GM12873 (cell line): ENCODE results near the gene LDLRAD4.

ENCODE experiments used
- TF ChIP-seq, protein P1 (sequence below): IDR thresholded peaks from 2 replicates; pipeline ENCODE4 v1.5.1; 2012; ENCODE audit warnings: low read depth, mild to moderate bottlenecking, moderate library complexity, low read length, control low read depth; ENCODE audit not compliant: insufficient read depth; ENCODE audit errors: missing control alignments

LDLRAD4 gene

DNA sequence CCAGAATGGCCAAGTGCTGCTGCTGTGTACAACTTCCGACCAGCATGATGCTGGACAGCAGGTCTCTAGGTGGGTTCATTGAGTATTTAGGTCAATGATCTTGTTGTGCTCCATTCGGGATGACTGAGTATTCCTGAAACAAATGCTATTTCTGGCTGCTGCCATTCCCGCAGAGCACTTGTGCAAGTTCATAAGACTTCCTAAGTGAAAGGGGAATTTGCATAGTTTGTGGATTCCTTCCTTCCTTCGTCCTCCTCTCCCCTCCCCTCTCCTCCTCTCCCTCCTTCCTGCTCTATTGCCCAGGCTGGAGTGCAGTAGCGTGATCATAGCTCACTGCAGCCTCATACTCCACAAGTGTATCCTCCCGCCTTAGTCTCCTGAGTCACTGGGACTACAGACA lies 40.4 kb downstream of the LDLRAD4 start:
- TF ChIP-seq, protein P1, sequence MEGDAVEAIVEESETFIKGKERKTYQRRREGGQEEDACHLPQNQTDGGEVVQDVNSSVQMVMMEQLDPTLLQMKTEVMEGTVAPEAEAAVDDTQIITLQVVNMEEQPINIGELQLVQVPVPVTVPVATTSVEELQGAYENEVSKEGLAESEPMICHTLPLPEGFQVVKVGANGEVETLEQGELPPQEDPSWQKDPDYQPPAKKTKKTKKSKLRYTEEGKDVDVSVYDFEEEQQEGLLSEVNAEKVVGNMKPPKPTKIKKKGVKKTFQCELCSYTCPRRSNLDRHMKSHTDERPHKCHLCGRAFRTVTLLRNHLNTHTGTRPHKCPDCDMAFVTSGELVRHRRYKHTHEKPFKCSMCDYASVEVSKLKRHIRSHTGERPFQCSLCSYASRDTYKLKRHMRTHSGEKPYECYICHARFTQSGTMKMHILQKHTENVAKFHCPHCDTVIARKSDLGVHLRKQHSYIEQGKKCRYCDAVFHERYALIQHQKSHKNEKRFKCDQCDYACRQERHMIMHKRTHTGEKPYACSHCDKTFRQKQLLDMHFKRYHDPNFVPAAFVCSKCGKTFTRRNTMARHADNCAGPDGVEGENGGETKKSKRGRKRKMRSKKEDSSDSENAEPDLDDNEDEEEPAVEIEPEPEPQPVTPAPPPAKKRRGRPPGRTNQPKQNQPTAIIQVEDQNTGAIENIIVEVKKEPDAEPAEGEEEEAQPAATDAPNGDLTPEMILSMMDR: no peak

DNA sequence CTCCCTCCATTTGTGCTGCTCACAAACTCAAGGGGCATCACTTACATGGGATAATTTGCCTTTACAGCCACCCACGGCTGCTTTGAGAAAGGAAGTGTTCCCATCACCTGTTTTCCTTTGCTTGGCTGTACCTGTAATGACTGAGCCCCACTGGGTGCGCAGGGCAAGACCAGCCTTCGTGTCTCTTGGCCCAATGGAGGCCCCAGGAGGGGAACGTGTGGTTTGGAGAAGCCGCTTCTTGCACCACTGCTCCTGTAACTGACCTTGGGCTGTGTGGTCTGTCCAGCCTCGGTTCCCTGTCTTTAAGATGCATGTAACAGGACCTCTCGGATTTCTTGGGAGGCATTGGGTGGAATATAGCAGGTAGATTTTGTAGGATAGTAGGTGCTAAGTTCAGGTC lies 41.1 kb downstream of the LDLRAD4 start:
- TF ChIP-seq, protein P1: no peak

DNA sequence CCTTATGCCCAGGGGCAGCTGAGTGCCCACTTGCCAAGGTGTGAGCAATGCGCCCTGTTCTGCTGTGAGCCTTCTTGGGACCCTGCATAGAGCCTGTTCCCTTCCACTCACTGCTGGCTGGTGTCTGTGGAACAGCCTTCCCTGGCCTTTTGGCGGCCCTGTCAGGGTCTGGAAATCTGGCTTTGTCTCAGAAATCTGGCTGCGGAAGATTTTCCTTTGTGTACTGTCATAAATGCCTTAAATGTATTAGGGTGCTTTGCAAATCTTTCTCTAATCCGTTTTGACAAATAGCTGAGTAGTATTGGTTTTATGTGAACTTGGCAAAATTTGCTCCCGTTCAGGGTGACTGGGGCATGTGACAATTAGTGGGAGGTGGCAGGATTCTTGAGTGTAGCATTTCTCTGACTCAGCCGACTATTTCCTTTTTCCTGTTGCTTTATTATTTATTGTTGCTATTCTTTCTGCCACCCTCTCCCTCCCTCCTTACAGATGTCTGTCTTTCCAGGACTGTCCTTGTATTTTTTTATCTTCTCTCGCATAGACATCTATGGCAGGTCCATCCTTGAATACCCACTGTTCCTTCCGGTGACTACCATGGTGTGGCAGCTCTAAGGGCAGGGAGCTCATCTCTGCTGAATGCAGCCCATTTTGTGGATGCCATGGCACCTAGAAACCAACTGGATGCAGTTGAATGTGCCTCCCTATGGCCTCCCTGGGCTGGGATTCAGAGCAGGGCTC lies 41.8 kb downstream of the LDLRAD4 start:
- TF ChIP-seq, protein P1: no peak

DNA sequence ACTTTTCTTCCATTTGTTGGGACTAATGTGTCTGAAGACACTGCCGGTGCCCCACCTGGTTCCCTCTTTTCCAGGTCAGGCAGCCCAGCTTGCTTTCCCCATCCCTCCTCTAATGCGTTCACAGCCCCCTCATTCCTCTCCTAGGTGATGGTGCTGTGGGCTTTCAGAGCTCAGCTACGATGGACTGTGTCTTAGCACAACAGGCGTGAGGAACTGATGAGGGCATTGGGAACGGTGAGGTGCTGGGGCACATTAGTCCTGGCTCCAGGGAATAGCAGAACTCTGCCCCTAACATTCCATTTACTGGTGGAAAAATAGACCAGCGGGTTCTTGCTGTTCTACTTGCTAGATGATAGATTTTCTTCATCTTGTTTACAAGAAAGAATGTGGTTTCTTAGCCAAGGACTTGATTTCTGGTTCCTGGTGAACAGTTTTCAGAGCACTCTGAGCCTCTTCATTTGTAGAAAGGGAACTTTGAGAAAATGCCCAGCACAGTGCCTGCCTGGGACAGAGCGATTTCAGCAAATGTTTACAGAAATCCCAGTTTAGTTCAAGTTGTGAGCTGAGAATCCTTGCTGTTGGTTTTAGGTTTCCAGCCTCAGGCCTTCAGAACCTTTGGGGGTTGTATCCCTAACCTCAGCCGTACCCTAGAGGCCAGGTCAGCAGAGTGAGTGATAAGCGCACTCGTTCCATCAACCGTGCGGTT lies 42.5 kb downstream of the LDLRAD4 start:
- TF ChIP-seq, protein P1: no peak

DNA sequence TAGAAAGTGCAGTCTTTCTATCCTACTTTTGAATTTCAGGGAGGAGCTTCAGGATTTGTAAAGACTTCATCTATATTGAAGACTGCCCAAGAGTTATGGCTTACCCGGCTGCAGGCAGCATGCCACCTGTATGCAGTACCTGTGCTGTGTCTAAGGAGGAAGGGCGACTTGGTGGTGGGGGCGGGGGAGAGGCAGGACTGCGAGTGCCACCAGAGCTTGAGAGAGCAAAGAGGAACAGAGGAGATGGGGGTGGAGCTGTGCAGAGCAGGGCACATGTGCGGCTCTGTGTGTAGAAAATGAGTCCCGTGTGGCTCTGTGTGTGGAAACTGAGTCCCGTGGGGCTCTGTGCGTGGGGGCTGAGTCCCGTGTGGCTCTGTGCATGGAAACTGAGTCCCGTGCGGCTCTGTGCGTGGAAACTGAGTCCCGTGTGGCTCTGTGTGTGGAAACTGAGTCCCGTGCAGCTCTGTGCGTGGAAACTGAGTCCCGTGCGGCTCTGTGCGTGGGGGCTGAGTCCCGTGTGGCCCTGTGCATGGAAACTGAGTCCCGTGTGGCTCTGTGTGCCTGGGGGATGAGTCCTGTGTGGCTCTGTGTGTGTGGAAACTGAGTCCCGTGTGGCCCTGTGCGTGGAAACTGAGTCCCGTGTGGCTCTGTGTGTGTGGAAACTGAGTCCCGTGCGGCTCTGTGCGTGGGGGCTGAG lies 43.2 kb downstream of the LDLRAD4 start:
- TF ChIP-seq, protein P1: no peak

DNA sequence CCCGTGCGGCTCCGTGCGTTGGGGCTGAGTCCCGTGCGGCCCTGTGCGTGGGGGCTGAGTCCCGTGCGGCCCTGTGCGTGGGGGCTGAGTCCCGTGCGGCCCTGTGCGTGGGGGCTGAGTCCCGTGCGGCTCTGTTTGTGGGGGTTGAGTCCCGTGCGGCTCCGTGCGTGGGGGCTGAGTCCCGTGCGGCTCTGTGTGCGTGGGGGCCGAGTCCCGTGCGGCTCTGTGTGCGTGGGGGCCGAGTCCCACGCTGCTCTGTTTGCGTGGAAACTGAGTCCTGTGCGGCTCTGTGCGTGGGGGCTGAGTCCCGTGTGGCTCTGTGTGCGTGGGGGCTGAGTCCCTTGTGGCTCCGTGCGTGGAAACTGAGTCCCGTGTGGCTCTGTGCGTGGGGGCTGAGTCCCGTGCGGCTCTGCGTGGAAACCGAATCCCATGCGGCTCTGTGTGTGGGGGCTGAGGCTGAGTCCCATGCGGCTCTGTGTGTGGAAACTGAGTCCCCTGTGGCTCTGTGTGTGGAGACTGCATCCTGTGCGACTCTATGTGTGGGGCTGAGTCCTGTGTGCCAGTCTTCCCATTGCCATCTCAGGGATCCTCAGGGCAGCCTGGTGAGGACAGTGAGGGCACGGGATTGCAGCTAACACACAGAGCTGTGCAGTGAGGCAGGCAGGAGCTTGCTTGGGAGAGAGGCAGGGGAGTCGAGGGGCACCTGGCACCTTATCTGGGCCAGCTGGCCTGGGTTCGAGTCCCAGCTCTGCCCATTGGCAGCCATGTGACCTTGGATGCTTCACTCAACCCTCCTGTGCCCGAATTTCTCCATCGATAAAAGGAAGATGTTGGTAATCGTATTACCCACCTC lies 44.5 kb downstream of the LDLRAD4 start:
- TF ChIP-seq, protein P1: no peak
